Measurements from ENCODE around the gene PCDHA5. TPM values are rescaled to one million over a fixed set of nuclear protein-coding genes. Genes with fewer than 3 reads are reported as not detected.

The PCDHA5 gene
- total and polyA plus RNA-seq, 2 donors (not counting 1 experiment from before 2014, with no cell fraction given): not detected

DNA sequence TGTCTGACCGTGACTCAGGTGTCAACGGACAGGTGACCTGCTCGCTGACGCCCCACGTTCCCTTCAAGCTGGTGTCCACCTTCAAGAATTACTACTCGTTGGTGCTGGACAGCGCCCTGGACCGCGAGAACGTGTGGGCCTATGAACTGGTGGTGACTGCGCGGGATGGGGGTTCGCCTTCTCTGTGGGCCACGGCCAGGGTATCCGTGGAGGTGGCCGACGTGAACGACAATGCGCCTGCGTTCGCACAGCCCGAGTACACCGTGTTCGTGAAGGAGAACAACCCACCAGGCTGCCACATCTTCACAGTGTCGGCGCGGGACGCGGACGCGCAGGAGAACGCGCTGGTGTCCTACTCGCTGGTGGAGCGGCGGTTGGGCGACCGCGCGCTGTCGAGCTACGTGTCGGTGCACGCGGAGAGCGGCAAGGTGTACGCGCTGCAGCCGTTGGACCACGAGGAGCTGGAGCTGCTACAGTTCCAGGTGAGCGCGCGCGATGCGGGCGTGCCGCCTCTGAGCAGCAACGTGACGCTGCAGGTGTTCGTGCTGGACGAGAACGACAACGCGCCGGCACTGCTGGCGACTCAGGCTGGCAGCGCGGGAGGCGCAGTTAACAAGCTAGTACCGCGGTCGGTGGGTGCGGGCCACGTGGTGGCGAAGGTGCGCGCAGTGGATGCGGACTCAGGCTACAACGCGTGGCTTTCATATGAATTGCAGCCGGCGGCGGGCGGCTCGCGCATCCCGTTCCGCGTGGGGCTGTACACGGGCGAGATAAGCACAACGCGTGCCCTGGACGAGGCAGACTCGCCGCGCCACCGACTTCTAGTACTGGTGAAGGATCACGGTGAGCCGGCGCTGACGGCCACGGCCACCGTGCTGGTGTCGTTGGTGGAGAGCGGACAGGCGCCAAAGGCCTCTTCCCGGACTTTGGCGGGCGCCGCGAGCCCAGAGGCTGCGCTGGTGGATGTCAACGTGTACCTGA is 49.1 kb downstream of the PCDHA5 start:
- intact Hi-C loops (cut with micrococcal nuclease): no loop called here
- TF ChIP-seq CTCF (IDR thresholded peaks at IDR 0.05) (no peak), EZH2 (IDR thresholded peaks at IDR 0.05; ENCODE audit: borderline replicate concordance, insufficient read depth, low read depth, low read length, poor library complexity, severe bottlenecking) (no peak)
- no peaks in the 10 kb centered on the region for H4K20me1 ChIP-seq (ENCODE audit: control insufficient read depth, insufficient read depth, low read length, poor library complexity, severe bottlenecking)
- H3K4me3 ChIP-seq (ENCODE audit: control extremely low read depth in 1 of 5, extremely low read depth in 1 of 5, insufficient read depth in 1 of 5, low read depth in 2 of 5, low read length in 4 of 5): no peak overlapping the region
- Mint-ChIP-seq H3K27ac (no peak overlapping the region), H3K4me1 (no peaks in the 10 kb centered on the region), H3K4me3 (no peak overlapping the region), H3K27me3 (peaks cover 9% of the 10 kb centered on the region), H3K9me3 (ENCODE audit: insufficient read depth) (no peaks in the 10 kb centered on the region)
- H3K36me3 ChIP-seq (replicated peaks in 1 of 2; ENCODE audit: control extremely low read depth in 1 of 2, control insufficient read depth in 1 of 2, extremely low read depth in 1 of 2, insufficient read depth in 2 of 2, low read length in 1 of 2): no peaks in the 10 kb centered on the region
- ATAC-seq (ENCODE audit: low read depth) (no peak), DNase-seq (no peak)
- no peak overlapping the region for H3K27ac ChIP-seq (ENCODE audit: low read length in 2 of 2)
- WGBS (ENCODE audit: insufficient coverage): 63% methylated on average over 114 of the region's 114 CpGs
- H3K4me1 ChIP-seq (ENCODE audit: control insufficient read depth in 2 of 2, insufficient read depth in 2 of 2, low read length in 2 of 2): no peaks in the 10 kb centered on the region
- peaks cover 4 to 29% (median 9%) of the 10 kb centered on the region in 3 donors for H3K9me3 ChIP-seq (ENCODE audit: control extremely low read depth in 1 of 3, control insufficient read depth in 2 of 3, insufficient read depth in 1 of 3, low read length in 2 of 3)
- ChIA-PET CTCF (no interaction called here), POLR2A (no interaction called here)
- H2AFZ ChIP-seq (ENCODE audit: insufficient read depth, low read depth, low read length, poor library complexity, severe bottlenecking): no peak overlapping the region
- no peaks in the 10 kb centered on the region for H3K79me2 ChIP-seq (ENCODE audit: control insufficient read depth, insufficient read depth, low read length)
- no peak overlapping the region for H3K4me2 ChIP-seq (replicated peaks; ENCODE audit: low read depth, low read length, poor library complexity, severe bottlenecking)
- H3K9ac ChIP-seq (ENCODE audit: low read length): no peak overlapping the region
- H3K27me3 ChIP-seq (replicated peaks in 1 of 4; ENCODE audit: control extremely low read depth in 1 of 4, control insufficient read depth in 3 of 4, insufficient read depth in 4 of 4, low read length in 3 of 4): peaks cover 0 to 12% (median 7%) of the 10 kb centered on the region in 4 experiments

Other genes with a start within 250 kb of the PCDHA5 start
- 0.97 and 1.8 TPM in 2 replicates for gene CD14, start 188.4 kb upstream of the PCDHA5 start, total RNA-seq
- gene CD14, start 188.4 kb upstream of the PCDHA5 start, polyA plus RNA-seq: 4.3 and 11.4 TPM in 2 replicates
- gene TMCO6, start 182.2 kb upstream of the PCDHA5 start, total RNA-seq: 33.3 and 36.2 TPM in 2 replicates
- 70.4 and 78.3 TPM in 2 replicates for gene TMCO6, start 182.2 kb upstream of the PCDHA5 start, polyA plus RNA-seq
- gene NDUFA2, start 174.0 kb upstream of the PCDHA5 start, total RNA-seq: 40.7 and 41.9 TPM in 2 replicates
- gene NDUFA2, start 174.0 kb upstream of the PCDHA5 start, polyA plus RNA-seq: 45.3 and 65.9 TPM in 2 replicates
- 108 and 110 TPM in 2 replicates for gene IK, start 173.8 kb upstream of the PCDHA5 start, total RNA-seq
- 54.0 and 91.0 TPM in 2 replicates for gene IK, start 173.8 kb upstream of the PCDHA5 start, polyA plus RNA-seq
- gene WDR55, start 156.7 kb upstream of the PCDHA5 start, total RNA-seq: 44.7 and 46.2 TPM in 2 replicates
- 43.4 and 55.9 TPM in 2 replicates for gene WDR55, start 156.7 kb upstream of the PCDHA5 start, polyA plus RNA-seq
- gene DND1, start 148.0 kb upstream of the PCDHA5 start, total RNA-seq: 2.5 and 3.0 TPM in 2 replicates
- 3.6 and 4.3 TPM in 2 replicates for gene DND1, start 148.0 kb upstream of the PCDHA5 start, polyA plus RNA-seq
- gene HARS1, start 130.2 kb upstream of the PCDHA5 start, total RNA-seq: 60.5 and 65.6 TPM in 2 replicates
- gene HARS1, start 130.2 kb upstream of the PCDHA5 start, polyA plus RNA-seq: 32.6 and 46.1 TPM in 2 replicates
- 65.1 and 68.0 TPM in 2 replicates for gene HARS2, start 130.2 kb upstream of the PCDHA5 start, total RNA-seq
- gene HARS2, start 130.2 kb upstream of the PCDHA5 start, polyA plus RNA-seq: 27.3 and 38.0 TPM in 2 replicates
- 55.7 and 55.8 TPM in 2 replicates for gene ZMAT2, start 121.2 kb upstream of the PCDHA5 start, total RNA-seq
- 11.2 and 18.3 TPM in 2 replicates for gene ZMAT2, start 121.2 kb upstream of the PCDHA5 start, polyA plus RNA-seq
- gene PCDHA1, start 35.5 kb upstream of the PCDHA5 start, total RNA-seq: not detected in 2 replicates
- gene PCDHA1, start 35.5 kb upstream of the PCDHA5 start, polyA plus RNA-seq: not detected in 2 replicates
- gene PCDHA2, start 26.8 kb upstream of the PCDHA5 start, total RNA-seq: not detected in 2 replicates
- not detected in 2 replicates for gene PCDHA2, start 26.8 kb upstream of the PCDHA5 start, polyA plus RNA-seq
- gene PCDHA3, start 20.6 kb upstream of the PCDHA5 start, total RNA-seq: not detected in 2 replicates
- not detected in 2 replicates for gene PCDHA3, start 20.6 kb upstream of the PCDHA5 start, polyA plus RNA-seq
- not detected in 2 replicates for gene PCDHA4, start 14.5 kb upstream of the PCDHA5 start, total RNA-seq
- not detected in 2 replicates for gene PCDHA4, start 14.5 kb upstream of the PCDHA5 start, polyA plus RNA-seq
- not detected in 2 replicates for gene PCDHA6, start 6.3 kb downstream of the PCDHA5 start, total RNA-seq
- gene PCDHA6, start 6.3 kb downstream of the PCDHA5 start, polyA plus RNA-seq: not detected in 2 replicates
- not detected in 2 replicates for gene PCDHA7, start 12.7 kb downstream of the PCDHA5 start, total RNA-seq
- gene PCDHA7, start 12.7 kb downstream of the PCDHA5 start, polyA plus RNA-seq: 0.03 TPM in 1 of 2 replicates, not detected in the other
- not detected in 2 replicates for gene PCDHA8, start 19.6 kb downstream of the PCDHA5 start, total RNA-seq
- gene PCDHA8, start 19.6 kb downstream of the PCDHA5 start, polyA plus RNA-seq: not detected in 2 replicates
- gene PCDHA9, start 26.8 kb downstream of the PCDHA5 start, total RNA-seq: not detected in 2 replicates
- not detected in 2 replicates for gene PCDHA9, start 26.8 kb downstream of the PCDHA5 start, polyA plus RNA-seq
- not detected in 2 replicates for gene PCDHA10, start 34.3 kb downstream of the PCDHA5 start, total RNA-seq
- not detected in 2 replicates for gene PCDHA10, start 34.3 kb downstream of the PCDHA5 start, polyA plus RNA-seq
- gene PCDHA11, start 47.3 kb downstream of the PCDHA5 start, total RNA-seq: not detected in 2 replicates
- not detected in 2 replicates for gene PCDHA11, start 47.3 kb downstream of the PCDHA5 start, polyA plus RNA-seq
- gene PCDHA12, start 53.7 kb downstream of the PCDHA5 start, total RNA-seq: not detected in 2 replicates
- gene PCDHA12, start 53.7 kb downstream of the PCDHA5 start, polyA plus RNA-seq: not detected in 2 replicates
- gene PCDHA13, start 60.5 kb downstream of the PCDHA5 start, total RNA-seq: not detected in 2 replicates
- not detected in 2 replicates for gene PCDHA13, start 60.5 kb downstream of the PCDHA5 start, polyA plus RNA-seq
- not detected in 2 replicates for gene PCDHAC1, start 104.7 kb downstream of the PCDHA5 start, total RNA-seq
- not detected in 2 replicates for gene PCDHAC1, start 104.7 kb downstream of the PCDHA5 start, polyA plus RNA-seq
- gene PCDHAC2, start 144.9 kb downstream of the PCDHA5 start, total RNA-seq: not detected in 2 replicates
- not detected in 2 replicates for gene PCDHAC2, start 144.9 kb downstream of the PCDHA5 start, polyA plus RNA-seq
- gene PCDHB1, start 229.8 kb downstream of the PCDHA5 start, total RNA-seq: not detected in 2 replicates
- gene PCDHB1, start 229.8 kb downstream of the PCDHA5 start, polyA plus RNA-seq: not detected in 2 replicates